A172 (cell line): ENCODE results near the gene PLEKHJ1. TPM values are rescaled to one million over a fixed set of nuclear protein-coding genes. Genes with fewer than 3 reads are reported as not detected.

ENCODE experiments used
- DNase-seq: peaks from one replicate; pipeline ENCODE4 v3.0.0-alpha.2; 2015; ENCODE audit warnings: low spot score
- total RNA-seq: library from RNA; depleted of rRNA; stranded (reverse); fragments of >200 nt; shearing (Covaris generic); gene quantifications from 2 replicates; pipeline ENCODE4 v1.2.3, GENCODE V29; 2014

The PLEKHJ1 gene
- total RNA-seq, 1 experiment from 2014 or later, result 177 TPM

GRCh38 chr19:2249880-2250765 lies 14.0 kb upstream of the PLEKHJ1 start:
- DNase-seq, result no peak

DNA sequence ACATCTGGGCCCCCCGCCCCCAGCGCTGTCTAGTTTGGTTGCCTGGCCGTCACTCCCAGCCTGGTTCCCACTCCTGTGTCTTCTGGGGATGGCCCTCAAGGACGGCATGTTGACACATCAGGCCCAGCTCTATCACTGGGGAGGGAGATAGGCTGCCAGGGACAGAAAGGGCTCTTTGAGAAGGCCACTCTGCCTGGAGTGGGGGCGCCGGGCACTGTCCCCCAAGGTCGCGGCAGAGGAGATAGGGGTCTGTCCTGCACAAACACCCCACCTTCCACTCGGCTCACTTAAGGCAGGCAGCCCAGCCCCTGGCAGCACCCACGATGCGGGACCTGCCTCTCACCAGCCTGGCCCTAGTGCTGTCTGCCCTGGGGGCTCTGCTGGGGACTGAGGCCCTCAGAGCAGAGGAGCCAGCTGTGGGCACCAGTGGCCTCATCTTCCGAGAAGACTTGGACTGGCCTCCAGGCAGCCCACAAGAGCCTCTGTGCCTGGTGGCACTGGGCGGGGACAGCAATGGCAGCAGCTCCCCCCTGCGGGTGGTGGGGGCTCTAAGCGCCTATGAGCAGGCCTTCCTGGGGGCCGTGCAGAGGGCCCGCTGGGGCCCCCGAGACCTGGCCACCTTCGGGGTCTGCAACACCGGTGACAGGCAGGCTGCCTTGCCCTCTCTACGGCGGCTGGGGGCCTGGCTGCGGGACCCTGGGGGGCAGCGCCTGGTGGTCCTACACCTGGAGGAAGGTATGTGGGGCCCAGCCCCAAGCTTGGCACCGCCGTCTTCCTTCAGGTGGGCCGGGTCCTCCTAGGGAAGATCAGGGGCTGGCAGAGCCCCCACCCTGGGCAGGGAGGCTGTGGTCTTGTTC lies 13.1 kb upstream of the PLEKHJ1 start, which contains the start of gene AMH:
AMH (plus strand) TSS at position 314 of the 857 bp plus-strand sequence; CDS start at position 324, 10 bp downstream.
- DNase-seq, result no peak

DNA sequence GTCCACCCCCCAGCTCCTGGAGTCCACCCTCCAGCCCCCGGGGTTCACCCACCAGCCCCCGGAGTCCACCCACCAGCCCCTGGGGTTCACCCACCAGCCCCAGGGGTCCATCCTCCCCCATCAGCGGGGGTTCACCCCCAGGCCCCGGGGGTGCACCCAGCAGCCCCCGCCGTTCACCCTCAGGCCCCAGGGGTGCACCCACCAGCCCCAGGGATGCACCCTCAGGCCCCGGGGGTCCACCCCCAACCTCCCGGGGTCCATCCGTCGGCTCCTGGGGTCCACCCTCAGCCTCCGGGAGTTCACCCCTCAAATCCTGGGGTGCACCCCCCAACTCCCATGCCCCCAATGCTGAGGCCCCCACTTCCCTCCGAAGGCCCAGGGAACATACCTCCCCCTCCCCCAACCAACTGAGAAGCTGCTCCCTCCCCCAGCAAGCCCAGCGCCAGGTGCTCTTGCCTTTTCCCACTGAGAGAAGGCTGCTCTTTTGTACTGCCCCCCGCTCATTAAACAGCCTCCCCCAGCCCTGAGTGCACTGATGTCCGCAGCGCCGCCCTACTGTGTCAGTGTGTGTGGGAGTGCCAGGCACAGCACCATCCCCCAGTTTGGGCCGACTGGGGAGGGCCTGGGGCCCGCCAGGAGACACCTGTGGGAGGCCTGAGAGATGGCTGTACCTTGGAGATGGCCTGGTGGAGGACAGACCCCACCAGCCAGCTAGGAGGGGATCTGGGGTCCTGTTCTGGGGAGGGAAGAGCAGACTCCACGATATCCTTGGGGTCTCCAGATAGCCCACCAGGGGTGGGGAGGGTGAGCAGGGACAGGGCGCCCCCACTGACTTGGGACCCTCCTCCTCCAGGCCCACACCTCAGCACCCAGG lies 12.2 kb upstream of the PLEKHJ1 start:
- no peak for DNase-seq

DNA sequence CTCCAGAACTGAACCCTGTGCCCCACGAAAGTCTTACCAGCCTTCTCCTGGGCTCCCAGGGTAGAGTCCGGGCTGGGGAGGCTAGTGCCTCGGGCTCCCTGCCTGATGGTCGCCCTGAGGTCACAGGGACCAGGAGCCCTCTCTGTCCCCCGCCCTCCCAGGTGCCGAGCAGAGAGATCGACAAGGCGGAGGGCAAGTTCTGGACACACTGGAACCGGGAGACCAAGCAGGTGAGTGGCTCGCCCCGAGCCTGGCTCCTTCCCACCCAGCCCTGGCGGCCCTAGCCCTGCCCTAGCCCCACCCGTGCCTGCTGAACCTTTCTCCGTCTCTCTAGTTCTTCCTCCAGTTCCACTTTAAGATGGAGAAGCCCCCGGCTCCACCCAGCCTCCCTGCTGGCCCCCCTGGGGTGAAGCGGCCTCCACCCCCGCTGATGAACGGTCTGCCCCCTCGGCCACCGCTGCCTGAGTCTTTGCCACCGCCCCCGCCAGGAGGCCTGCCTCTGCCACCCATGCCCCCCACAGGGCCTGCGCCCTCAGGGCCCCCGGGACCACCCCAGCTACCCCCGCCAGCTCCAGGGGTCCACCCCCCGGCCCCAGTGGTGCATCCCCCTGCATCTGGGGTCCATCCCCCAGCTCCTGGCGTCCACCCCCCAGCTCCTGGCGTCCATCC lies 11.4 kb upstream of the PLEKHJ1 start:
- no peak for DNase-seq

DNA sequence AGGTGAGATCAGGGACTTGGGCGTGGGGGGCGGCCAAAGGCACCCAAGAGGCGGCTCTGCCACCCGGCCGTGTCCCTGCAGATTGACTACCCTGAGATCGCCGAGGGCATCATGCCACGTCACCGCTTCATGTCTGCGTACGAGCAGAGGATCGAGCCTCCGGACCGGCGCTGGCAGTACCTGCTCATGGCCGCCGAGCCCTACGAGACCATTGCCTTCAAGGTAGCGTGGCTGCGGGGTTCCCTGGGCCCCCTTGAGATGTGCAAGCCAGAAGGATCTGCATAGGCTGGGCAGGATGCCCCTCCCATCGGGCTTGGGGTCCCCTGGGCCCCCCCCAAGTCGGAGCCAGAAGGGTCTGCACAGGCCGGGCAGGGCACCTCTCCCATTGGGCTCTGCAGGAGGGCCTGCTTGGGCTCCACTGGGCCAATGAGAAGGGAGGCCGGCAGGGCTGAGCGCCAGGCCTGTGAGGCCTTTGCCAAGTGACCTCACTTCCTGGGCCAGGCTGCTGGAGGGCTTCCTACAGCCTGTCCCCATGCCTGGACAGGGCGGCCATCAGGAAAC lies 10.8 kb upstream of the PLEKHJ1 start:
- peak; percentile 78 for DNase-seq

- DNase-seq, result no peak
Measured at GRCh38 chr19:2246014-2246620, 10.0 kb upstream of the PLEKHJ1 start.

DNA sequence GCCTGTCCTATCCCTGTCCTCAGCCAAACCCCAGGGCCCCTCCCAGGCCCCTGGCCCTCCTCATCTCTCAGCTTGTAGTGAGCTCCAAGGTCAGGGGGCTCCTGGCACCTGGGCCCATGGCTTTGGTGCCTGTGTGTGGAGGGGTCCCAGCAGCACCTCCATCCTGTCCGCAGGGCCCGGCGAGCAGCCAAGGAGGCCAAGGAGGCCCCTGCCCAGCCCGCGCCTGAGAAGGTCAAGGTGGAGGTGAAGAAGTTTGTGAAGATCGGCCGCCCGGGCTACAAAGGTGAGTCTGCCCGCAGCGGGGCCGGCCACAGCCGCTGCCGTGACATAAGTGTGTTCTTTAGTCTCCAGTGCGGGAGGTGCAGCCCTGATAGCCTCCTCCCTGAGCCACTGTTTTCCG lies 9.1 kb upstream of the PLEKHJ1 start:
- no peak for DNase-seq

DNA sequence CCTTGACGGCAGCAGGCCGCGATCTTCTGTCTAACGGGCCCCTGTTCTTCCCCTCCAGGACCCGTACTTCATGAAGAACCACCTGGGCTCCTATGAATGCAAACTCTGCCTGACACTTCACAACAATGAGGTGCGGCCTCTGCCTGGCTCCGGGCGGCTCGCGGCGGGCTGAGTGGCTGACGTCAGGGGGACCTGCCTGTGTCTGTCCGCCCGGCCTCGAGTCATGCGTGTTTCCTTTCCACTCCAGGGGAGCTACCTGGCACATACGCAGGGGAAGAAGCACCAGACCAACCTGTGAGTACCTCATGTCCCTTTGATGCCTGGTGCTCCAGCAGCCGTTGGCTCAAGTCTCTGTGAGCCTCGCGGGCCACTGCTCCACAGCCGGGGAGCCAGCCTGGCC lies 8.4 kb upstream of the PLEKHJ1 start:
- DNase-seq, result no peak

DNA sequence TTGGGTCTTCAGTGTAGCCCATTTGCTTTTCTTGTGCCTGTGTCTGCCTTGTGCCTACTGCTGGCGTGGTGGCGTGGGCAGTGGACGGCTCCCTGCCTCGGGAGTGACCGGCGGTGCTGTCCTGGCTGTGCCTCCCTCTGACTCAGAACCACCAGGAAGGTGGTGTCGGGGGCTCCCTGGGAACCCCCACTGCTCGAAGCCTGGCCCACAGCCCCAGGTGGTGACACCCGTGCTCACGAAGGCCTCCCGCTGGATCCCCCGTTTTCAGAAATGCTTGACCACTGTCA lies 7.9 kb upstream of the PLEKHJ1 start:
- no peak for DNase-seq

- DNase-seq, result no peak
Measured at GRCh38 chr19:2243274-2244124, 7.4 kb upstream of the PLEKHJ1 start.

DNA sequence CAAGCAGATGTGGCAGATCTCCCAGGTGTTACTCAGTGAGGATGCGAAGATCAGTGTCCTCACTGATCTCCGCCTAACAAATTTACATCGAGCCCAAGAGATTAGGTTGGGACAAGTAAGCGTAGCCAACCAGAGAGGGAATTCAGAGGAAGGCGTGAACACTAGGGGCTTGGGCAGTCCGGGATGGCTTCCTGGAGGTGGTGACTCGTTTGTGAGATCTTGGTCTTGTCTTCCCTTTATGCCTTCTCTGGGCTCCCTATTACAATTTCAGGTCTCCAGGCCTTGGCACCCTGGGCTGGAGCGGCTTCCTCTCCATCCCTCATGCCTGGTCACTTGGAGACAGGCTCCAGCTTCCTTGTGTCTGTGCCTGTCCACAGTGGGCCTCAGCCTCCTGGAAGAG lies 6.7 kb upstream of the PLEKHJ1 start:
- DNase-seq, result no peak

DNA sequence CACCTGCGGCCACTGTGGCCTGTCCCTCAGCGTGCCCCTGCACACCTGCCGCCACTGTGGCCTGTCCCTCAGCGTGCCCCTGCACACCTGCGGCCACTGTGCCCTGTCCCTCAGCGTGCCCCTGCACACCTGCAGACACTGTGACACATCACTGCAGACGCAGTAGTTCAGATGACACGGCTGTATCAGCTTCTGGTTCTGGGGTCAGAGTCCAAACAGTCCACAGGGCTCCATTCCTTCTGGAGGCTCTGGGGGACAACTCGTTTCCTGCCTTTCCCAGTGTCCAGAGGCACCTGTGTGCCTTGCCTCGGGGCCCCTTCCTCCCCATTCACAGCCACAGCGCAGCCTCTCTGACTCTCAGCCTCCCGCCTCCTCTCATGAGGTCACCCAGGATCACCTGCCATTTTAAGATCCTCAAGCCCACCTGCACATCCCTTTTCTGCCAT lies 6.0 kb upstream of the PLEKHJ1 start:
- no peak for DNase-seq

- no peak for DNase-seq
Measured at GRCh38 chr19:2240881-2241760, 5.0 kb upstream of the PLEKHJ1 start.

GRCh38 chr19:2239771-2240770 lies 3.9 kb upstream of the PLEKHJ1 start:
- DNase-seq, result peak; percentile 49

DNA sequence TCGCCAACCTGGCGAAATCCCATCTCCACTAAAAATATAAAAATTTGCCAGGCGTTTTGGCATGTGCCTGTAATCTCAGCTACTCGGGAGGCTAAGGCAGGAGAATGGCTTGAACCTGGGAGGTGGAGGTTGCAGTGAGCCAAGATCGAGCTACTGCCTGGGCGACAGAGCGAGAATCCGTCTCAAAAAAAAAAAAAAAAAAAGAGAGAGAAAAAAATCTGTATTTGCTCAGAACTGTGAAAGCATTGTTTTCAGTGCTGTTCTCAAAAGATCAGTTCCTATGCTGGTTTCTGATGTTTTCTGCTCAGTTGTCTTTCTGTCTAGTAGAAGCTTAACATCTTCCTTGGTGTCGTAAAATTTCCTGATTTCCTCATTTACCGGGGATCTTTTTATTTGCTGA lies 3.0 kb upstream of the PLEKHJ1 start:
- no peak for DNase-seq

DNA sequence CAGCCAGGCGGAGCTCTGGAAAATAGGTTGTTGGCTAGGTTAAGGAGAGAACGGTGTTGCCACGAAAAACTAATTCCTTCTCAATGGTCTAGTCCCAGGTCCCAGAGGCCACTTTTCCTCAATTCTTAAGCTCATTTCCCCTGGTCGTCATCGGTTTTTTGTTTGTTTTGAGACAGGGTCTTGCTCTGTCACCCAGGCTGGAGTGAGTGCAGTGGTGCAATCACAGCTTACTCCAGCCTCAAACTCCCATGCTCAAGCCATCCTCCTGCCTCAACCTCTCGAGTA lies 1.7 kb upstream of the PLEKHJ1 start:
- no peak for DNase-seq

DNA sequence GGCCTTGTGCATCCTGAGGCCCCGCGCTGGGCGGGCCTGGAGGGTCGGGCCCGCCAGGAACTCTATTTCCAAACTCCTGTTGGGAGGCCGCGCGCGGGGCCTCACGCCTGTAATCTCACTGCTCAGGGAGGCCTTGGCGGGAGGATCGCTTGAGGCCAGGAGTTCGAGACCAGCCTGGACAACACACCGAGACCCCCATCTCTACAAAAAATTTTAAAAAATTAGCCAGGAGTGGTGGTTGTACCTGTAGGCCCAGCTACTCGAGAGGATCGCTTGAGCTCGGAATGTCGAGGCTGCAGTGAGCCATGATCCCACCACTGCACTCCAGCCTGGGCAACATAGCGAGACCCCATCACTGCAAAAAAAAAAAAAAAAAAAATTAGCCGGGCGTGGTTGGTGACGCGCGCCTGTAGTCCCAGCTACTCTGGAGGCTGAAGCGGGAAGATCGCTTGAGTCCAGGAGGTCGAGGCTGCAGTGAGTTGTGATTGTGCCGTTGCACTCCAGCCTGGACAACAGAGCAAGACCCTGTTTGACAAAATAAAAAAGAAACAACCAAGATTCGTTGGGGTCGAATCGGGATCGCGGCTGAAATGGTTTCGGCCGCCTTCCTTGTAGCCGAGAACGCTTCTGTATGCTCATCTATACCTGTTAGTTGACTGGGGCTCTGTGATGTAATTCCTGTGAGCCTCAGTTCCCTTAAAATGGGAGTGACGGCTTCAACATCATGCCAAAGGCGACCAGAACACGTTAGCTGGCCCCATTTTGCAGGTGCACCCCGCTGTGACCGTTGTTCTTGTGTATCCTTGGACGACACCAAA lies 1.1 kb upstream of the PLEKHJ1 start:
- DNase-seq, result no peak
